ENCODE data around the gene KIR3DL2.
"Not testable (repeated sequence)": the region's sequence is repeated elsewhere in the genome, so short reads cannot be mapped to it uniquely, and the experiment has no call there.

KIR3DL2 gene

GRCh38 chr19:54873990-54874389 lies 23.7 kb downstream of the KIR3DL2 start, which contains the start of gene FCAR:
TSS of gene FCAR (plus strand) at chr19:54874235. CDS start at chr19:54874290, 55 bp downstream.
- DNase-seq, result no peak

- DNase-seq, result no peak
Measured at GRCh38 chr19:54875506-54875905, 25.3 kb downstream of the KIR3DL2 start.

GRCh38 chr19:54877471-54877870 lies 27.2 kb downstream of the KIR3DL2 start:
- no peak for DNase-seq

GRCh38 chr19:54881884-54882283 lies 31.6 kb downstream of the KIR3DL2 start:
- DNase-seq, result no peak

- DNase-seq, result no peak
Measured at GRCh38 chr19:54882758-54883157, 32.5 kb downstream of the KIR3DL2 start.

GRCh38 chr19:54883228-54883627 lies 33.0 kb downstream of the KIR3DL2 start:
- no peak for DNase-seq

GRCh38 chr19:54888239-54888638 lies 38.0 kb downstream of the KIR3DL2 start:
- DNase-seq, result no peak

GRCh38 chr19:54889566-54889965 lies 39.3 kb downstream of the KIR3DL2 start:
- no peak for DNase-seq

- no peak for DNase-seq
Measured at GRCh38 chr19:54893406-54893805, 43.2 kb downstream of the KIR3DL2 start.

- not testable (repeated sequence) for DNase-seq
Measured at GRCh38 chr19:54894106-54894505, 43.9 kb downstream of the KIR3DL2 start.

GRCh38 chr19:54896036-54896435 lies 45.8 kb downstream of the KIR3DL2 start:
- DNase-seq, result no peak

GRCh38 chr19:54898685-54899084 lies 48.4 kb downstream of the KIR3DL2 start:
- DNase-seq, result not testable (repeated sequence)

- not testable (repeated sequence) for DNase-seq
Measured at GRCh38 chr19:54899646-54900045, 49.4 kb downstream of the KIR3DL2 start.

- DNase-seq, result not testable (repeated sequence)
Measured at GRCh38 chr19:54901153-54901552, 50.9 kb downstream of the KIR3DL2 start.

- no peak for DNase-seq
Measured at GRCh38 chr19:54902061-54902460, 51.8 kb downstream of the KIR3DL2 start.

- no peak for DNase-seq
Measured at GRCh38 chr19:54903303-54903702, 53.1 kb downstream of the KIR3DL2 start.

GRCh38 chr19:54904261-54904660 lies 54.0 kb downstream of the KIR3DL2 start:
- DNase-seq, result not testable (repeated sequence)

GRCh38 chr19:54905421-54905802 lies 55.2 kb downstream of the KIR3DL2 start:
- no peak for DNase-seq

GRCh38 chr19:54905803-54906511 lies 55.7 kb downstream of the KIR3DL2 start, which contains the start of gene NCR1:
TSS of gene NCR1 (plus strand) at chr19:54906148. CDS start at chr19:54906188, 40 bp downstream.
- no peak for DNase-seq

GRCh38 chr19:54906819-54907218 lies 56.6 kb downstream of the KIR3DL2 start:
- no peak for DNase-seq

GRCh38 chr19:54907899-54908298 lies 57.7 kb downstream of the KIR3DL2 start:
- not testable (repeated sequence) for DNase-seq
